Heart right ventricle (tissue), 16 donors: ENCODE results near the gene CYSLTR2. TPM values are rescaled to one million over a fixed set of nuclear protein-coding genes. Genes with fewer than 3 reads are reported as not detected.
A peak's percentile ranks its signal among the peaks of the same experiment; 100 is the strongest.

Experiments used
- ATAC-seq, 8 donors: fragments of 200-7000 bp; cut with Tn5 transposase; one replicate each; pipeline ENCODE4 v1.9.1; 2020; ENCODE audit warnings: mild to moderate bottlenecking in 8 of 8, moderate library complexity in 8 of 8, moderate number of reproducible peaks in 1 of 8
- DNase-seq, 2 donors: peaks; one replicate each; pipeline ENCODE4 v3.0.0-alpha.2; 2020
- H3K27ac ChIP-seq, 10 donors: fragments of 200-600 bp; sonication (generic) in 2 of 10; one replicate each; pipeline versions ENCODE4 v1.5.0 to v1.8.0; 2020 to 2022; ENCODE audit warnings: mild to moderate bottlenecking in 3 of 10
- H3K27me3 ChIP-seq, 7 donors: fragments of 200-600 bp; one replicate each; pipeline ENCODE4 v1.8.0; 2021 to 2022; ENCODE audit warnings: mild to moderate bottlenecking in 2 of 7
- H3K36me3 ChIP-seq, 9 donors: fragments of 200-600 bp; sonication (generic) in 1 of 9; one replicate each; pipeline versions ENCODE4 v1.5.0 to v1.8.0; 2020 to 2022; ENCODE audit warnings: mild to moderate bottlenecking in 2 of 9
- H3K4me1 ChIP-seq, 9 donors: fragments of 200-600 bp; sonication (generic) in 1 of 9; one replicate each; pipeline versions ENCODE4 v1.5.0 to v1.8.0; 2020 to 2022; ENCODE audit warnings: mild to moderate bottlenecking in 4 of 9
- H3K4me3 ChIP-seq, 10 donors: fragments of 200-600 bp; sonication (generic) in 2 of 10; one replicate each; pipeline versions ENCODE4 v1.5.0 to v1.8.0; 2020 to 2022; ENCODE audit warnings: mild to moderate bottlenecking in 7 of 10, moderate library complexity in 2 of 10
- H3K9me3 ChIP-seq, 11 donors: fragments of 200-600 bp in 10 of 11; sonication (generic) in 2 of 11; one replicate each; pipeline versions ENCODE4 v1.5.0 to v1.8.0; 2013 to 2022; ENCODE audit warnings: mild to moderate bottlenecking in 2 of 11, control low read depth in 1 of 11, moderate library complexity in 1 of 11
- CTCF ChIP-seq, 9 donors: fragments of 200-600 bp; sonication (generic) in 2 of 9; IDR thresholded peaks; one replicate each; pipeline versions ENCODE4 v1.5.0 to v1.8.0; 2021 to 2022; ENCODE audit warnings: antibody characterized with exemption in 9 of 9, mild to moderate bottlenecking in 5 of 9, moderate library complexity in 1 of 9
- WGBS, 2 donors: extraction: QIAGEN DNeasy Blood & Tissue Kit; methylation state at CpG; one replicate each; pipeline ENCODE4 v1.1.7; 2013; ENCODE audit warnings: inconsistent platforms in 1 of 2; 5-methylcytosine and 5-hydroxymethylcytosine counted together
- intact Hi-C, 10 donors: fragments of 100-400 bp; cut with DNase I; formaldehyde crosslinking; loops; one replicate each; pipeline versions ENCODE4 v1.11.1 to v1.14.2; 2022
- polyA plus RNA-seq, 2 donors: library from polyadenylated mRNA; stranded (reverse); fragments of 200-250 nt; gene quantifications; one replicate each; pipeline ENCODE4 v1.2.3, GENCODE V29; 2013
- total RNA-seq, 10 donors: library from RNA; stranded (reverse); fragmentation: NEBNext Ultra II Directional in 3 of 10; extraction: Animal tissue kit (Norgen Biotek cat#: 25700) in 3 of 10; gene quantifications; one replicate each; pipeline versions ENCODE4 v1.2.1 to v1.2.4, GENCODE V29; 2021 to 2023
- donor health status: Arrhythmogenic right ventricular cardiomyopathy.
- donor health status: ischemic (EF 13 %, LVEDD 7.1; RV severe dilation, severe dysfunction).
- donor health status: healthy with polysubstance abuse.
- donor health status: DM: no; HTN: yes; CAD: no.
- donor health status: DM: no; HTN: no; CAD: no.
- donor health status: ischemic (EF 25% LVEDD 6.9; RV normal size, moderate dysfunction).
- donor health status: ischemic (EF 25% LVEDD 5.7; RV mildly dilated, moderate dysfunction).
- donor health status: healthy.
- donor health status: DM: yes; HTN: yes; CAD: no.
- donor health status: Ischemic cardiomyopathy.
- donor health status: ischemic (EF 35%, LVEDD 5.7; RV mildly dilated, moderate dysfunction).
- donor health status: nonischemic (EF 11% LVEDD 7.7; RV severe dilation, severe dysfunction).
- donor health status: DM: yes; HTN: yes; CAD: no.
- donor health status: PGD.
- donor health status: ischemic (EF 29% LVEDD 5.4; RV normal size, mild dysfunction).
- donor health status: nonischemic (EF 23%, LVEDD 6.1; RV moderate dilation, normal function).

CYSLTR2 gene
- total and polyA plus RNA-seq, 12 donors, result 1.1 to 10.7 (median 6.2) TPM

GRCh38 chr13:48675247-48675646, 21.5 kb downstream of the CYSLTR2 start:
- no peak for TF ChIP-seq CTCF (IDR thresholded peaks at IDR 0.05)
- DNase-seq (no peak), ATAC-seq (no peak)
- no peak overlapping the region for H3K4me3 ChIP-seq
- no peaks in the 10 kb centered on the region for H3K27me3 ChIP-seq
- intact Hi-C loops, result no loop called here
- H3K36me3 ChIP-seq, result no peaks in the 10 kb centered on the region
- H3K9me3 ChIP-seq, result peaks cover 0 to 21% (median 14%) of the 10 kb centered on the region in 11 donors
- WGBS, 2 donors, result 80 to 83% methylated on average over 1 of the region's 1 CpG
- H3K27ac ChIP-seq, result no peak overlapping the region
- H3K4me1 ChIP-seq, result peaks cover 0 to 25% (median 0%) of the 10 kb centered on the region in 9 donors

- DNase-seq, result no peak
- Histone ChIP-seq H3K27ac (no peak overlapping the region), H3K4me1 (peaks cover 0 to 42% (median 0%) of the 10 kb centered on the region in 9 donors), H3K9me3 (no peaks in the 10 kb centered on the region), H3K36me3 (no peaks in the 10 kb centered on the region), H3K4me3 (no peak overlapping the region), H3K27me3 (no peaks in the 10 kb centered on the region)
- no peak for TF ChIP-seq CTCF (IDR thresholded peaks at IDR 0.05)
- intact Hi-C loops, result no loop called here
- ATAC-seq, result no peak
- 27 to 44% methylated on average over 3 of the region's 3 CpGs for WGBS, 2 donors
Measured at GRCh38 chr13:48678316-48678715, 24.6 kb downstream of the CYSLTR2 start.

- Histone ChIP-seq H3K27me3 (no peaks in the 10 kb centered on the region), H3K4me3 (peak overlapping the region in 1 of 10 donors; percentile 5), H3K27ac (peak overlapping the region in 6 of 10 donors; percentile 14 to 50 (median 26)), H3K36me3 (no peaks in the 10 kb centered on the region), H3K4me1 (peaks cover 0 to 42% (median 0%) of the 10 kb centered on the region in 9 donors), H3K9me3 (no peaks in the 10 kb centered on the region)
- ATAC-seq (peak in 3 of 8 donors; percentile 36 to 70 (median 50)), DNase-seq (no peak)
- intact Hi-C loops, result no loop called here
- no peak for TF ChIP-seq CTCF (IDR thresholded peaks at IDR 0.05)
- 74 to 78% methylated on average over 10 of the region's 10 CpGs for WGBS, 2 donors
Measured at GRCh38 chr13:48679941-48680680, 26.4 kb downstream of the CYSLTR2 start.

- H3K27me3 ChIP-seq, result no peaks in the 10 kb centered on the region
- peak overlapping the region in 1 of 10 donors; percentile 5 for H3K4me3 ChIP-seq
- H3K27ac ChIP-seq, result peak overlapping the region in 6 of 10 donors; percentile 11 to 50 (median 36)
- WGBS, 2 donors, result 75 to 77% methylated on average over 6 of the region's 6 CpGs
- no peaks in the 10 kb centered on the region for H3K9me3 ChIP-seq
- H3K36me3 ChIP-seq, result no peaks in the 10 kb centered on the region
- no peak for ATAC-seq
- H3K4me1 ChIP-seq, result peaks cover 0 to 42% (median 0%) of the 10 kb centered on the region in 9 donors
- intact Hi-C loops, result no loop called here
- no peak for DNase-seq
- TF ChIP-seq CTCF (IDR thresholded peaks at IDR 0.05), result no peak
Measured at GRCh38 chr13:48680756-48681392, 27.1 kb downstream of the CYSLTR2 start.
